Bone marrow (tissue), 2 donors: Measurements from ENCODE around the gene NUB1.
A peak's percentile ranks its signal among the peaks of the same experiment; 100 is the strongest.

Experiments used
- DNase-seq, 2 donors: peaks; one replicate each; lab custom pipeline; 2025; lab: John Stamatoyannopoulos, UW

NUB1 gene

DNA sequence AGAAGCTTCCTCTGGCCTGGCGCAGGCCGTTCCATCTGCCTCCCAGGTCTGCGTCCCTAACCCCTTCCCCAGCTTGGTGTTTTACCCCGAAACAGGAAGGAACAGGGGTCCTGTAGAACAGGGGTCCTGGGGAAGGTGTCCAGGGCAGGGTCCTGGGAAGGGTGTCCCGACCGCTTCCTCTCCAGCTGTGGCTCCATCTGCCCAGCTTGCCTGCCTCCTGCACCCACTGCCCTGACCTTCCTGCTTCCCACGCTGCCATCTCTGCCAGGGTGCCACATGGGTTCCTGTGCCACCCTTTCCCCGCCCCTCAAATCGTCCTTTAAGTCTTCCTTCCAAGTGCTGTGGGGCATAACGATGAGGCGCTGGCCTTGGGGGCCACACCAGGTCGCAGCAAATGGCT is 35.8 kb downstream of the NUB1 start:
- DNase-seq: no peak

DNA sequence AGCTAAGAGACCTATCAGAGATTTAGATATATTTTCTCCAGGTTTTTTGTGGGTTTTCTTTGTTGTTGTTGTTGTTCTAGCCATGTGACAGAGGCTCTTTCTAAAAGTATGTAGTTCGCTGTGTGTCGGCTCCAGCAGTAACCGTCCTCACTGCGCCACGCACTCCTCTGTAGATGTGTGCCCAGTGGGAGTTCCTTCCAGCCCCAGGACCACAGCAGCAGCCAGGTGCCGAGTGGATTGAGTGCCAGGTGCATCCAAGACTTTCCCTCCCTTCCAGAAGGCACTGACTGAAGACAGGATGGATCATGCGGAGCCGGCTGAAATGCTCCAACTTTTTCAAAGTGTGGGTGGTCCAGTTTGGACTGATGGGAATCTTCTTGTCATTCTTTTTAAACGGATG is 36.4 kb downstream of the NUB1 start:
- no peak for DNase-seq

DNA sequence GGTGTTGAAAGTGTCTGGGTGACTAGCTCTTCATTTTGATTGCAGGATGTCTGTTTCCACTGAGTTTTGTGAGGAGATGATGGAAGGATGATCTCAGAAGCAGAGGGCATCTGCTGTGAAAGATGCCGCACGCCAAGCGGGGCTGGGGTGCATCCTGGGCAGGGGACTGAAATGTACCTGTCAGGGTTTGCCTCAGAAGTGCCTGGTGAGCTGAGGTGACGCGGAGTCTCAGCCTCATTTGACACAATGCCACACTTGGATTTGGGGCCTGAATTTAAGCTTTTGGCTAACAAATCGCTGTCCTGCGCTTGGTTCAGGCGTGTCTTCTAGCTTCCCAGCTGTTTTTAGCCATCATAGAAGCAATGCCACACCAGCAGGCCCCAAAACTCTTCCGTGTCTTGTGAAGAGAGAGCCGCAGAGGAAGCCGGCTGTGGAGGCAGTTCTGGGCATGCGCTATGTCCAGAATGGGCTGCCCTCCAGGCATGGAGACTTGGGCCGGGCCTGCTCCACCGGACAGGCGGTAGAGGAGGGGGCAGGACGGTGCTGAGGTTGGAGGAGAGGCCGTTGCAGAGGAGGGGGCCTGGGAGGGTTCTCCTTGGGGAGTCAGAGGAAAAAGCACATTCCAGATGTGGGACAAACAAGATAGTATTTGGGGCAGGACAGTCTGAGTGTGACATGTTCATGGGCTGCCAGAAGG is 37.0 kb downstream of the NUB1 start:
- no peak for DNase-seq

DNA sequence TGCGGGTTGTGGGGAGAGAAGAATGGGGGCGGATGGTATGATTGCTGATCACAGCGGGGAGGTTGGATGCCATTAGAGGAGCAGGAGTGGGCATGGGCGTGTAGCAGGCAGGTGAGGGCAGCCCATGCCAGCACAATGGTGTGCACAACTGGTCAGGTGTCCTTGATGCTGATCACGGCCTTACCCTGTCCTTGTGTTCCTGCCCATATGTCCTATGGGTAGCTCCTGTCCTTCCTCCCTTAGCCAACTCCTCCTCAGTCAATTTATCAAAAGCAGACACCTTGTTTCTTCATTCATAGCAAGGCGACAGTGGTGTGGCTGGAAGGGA is 37.5 kb downstream of the NUB1 start:
- DNase-seq: no peak

DNA sequence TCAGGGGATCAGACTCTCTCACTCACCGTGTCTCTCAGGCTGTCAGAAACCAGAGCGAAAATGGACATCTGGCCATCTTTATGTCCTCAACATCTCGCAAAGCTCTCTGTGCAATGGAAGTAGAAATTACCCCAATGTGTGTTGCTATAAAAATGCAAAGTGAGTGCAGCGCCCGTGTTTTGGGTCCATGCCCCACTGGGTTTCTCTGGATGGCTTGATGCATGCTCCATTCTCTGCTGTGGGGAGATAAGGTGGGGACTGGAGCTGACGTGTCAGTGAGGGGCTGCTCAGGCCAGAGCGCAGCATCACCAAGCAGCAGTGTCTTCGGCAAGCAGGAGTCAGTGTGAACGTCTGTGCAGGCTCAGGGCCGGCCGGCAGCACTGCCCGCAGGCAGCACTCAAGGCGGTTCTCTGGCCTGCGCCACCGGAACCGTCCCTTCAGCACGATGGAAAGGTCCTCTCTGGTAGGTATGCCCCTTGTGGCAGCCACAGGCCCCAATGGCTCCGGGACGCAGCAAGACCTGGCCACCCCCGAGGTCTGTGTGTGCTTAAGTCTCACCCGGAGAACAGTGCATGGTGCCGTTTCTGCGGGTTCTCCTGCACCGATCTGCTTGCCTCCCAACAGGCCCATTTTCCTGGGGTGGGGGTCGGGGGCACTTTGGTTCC is 38.1 kb downstream of the NUB1 start:
- no peak for DNase-seq

DNA sequence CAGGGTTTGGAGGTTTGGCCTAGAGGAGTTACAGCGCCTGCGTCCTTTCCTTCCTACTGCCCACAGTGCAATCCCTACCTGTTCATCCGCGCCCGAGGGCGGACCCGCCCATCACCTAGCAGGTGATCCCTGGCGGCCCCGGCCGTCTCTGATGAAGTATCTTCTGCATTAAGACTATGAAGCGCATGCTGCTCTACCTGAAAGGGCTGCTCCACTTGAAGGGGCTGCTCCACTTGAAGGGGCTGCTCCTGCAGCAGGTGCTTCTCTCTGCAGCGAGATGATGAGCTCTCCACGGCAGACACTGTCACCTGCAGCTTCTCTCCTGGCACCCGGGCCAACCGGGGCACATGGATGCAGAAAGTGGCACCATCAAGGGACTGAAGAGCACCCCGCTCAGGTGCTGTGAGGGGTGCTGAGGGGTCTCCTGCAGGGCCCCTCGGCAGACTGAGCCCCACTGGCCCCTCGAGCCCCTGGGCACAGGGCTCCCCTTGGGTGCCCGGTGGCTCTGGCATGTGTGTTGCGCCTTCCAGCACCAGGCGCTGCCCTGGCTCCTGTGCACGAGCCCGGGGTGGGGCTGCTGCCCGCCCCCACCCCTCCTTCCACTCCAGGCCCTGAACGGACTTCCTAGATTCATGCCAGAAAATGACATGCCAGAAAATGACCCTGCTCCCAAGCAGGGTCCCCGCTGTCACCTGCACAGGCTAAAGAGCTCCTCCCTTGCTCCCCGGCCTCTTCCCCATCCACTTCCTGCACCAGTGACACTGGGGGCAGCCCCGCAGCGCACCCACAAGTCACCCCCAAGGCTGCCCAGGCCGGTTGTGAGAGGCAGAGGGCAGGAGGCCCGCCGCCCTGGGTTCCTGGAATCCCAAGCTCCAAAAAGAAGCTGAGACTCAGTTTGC is 38.8 kb downstream of the NUB1 start:
- DNase-seq: no peak

DNA sequence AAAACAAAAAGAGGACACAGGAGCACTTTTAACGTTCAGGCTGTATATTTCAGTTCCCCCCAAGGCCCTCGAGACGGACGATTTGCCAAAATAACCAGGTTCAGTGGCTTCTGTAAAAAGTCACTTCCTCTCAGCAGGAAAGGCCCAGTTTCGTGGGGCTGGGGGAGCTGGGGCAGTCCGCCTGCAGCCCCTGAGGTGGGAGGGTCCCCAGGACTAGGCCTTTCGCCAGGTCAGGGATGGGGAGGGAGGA is 39.4 kb downstream of the NUB1 start:
- peak; percentile 10 to 18 for DNase-seq

DNA sequence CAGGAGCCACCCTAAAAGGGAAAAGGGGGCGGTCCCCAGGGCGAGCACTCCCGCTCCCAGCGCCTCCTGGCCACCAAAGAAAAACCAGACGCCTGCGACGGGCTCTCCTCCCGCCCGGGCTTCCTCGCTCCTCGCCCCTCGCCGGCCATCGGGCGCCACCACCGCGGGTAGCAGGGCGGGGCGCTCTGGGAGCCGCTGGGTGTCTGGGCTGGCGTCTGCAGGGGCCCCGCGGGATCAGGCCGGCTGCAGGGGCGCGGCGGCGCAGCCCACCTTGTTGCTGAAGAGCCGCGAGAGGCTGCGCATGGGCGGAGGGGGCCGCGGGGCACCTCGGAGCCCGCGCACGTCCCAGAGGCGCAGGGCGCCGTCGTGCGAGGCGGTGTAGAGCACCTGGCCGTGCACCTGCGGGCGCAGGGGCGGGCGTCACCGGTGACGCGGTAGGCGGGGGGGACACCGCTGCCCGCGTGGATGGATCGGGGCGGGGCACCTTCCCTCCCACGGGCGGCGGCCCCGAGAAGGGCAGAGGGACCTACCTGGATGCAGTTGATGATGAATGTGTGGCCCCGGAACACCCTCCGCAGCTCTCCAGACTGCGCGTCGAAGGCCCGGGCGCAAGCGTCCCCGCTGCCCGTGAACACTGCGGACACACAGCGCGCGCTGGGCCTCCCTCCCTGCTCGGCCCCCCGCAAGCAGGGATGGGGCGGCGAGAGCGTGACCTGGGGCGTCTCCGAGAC is 39.9 kb downstream of the NUB1 start:
- no peak for DNase-seq

DNA sequence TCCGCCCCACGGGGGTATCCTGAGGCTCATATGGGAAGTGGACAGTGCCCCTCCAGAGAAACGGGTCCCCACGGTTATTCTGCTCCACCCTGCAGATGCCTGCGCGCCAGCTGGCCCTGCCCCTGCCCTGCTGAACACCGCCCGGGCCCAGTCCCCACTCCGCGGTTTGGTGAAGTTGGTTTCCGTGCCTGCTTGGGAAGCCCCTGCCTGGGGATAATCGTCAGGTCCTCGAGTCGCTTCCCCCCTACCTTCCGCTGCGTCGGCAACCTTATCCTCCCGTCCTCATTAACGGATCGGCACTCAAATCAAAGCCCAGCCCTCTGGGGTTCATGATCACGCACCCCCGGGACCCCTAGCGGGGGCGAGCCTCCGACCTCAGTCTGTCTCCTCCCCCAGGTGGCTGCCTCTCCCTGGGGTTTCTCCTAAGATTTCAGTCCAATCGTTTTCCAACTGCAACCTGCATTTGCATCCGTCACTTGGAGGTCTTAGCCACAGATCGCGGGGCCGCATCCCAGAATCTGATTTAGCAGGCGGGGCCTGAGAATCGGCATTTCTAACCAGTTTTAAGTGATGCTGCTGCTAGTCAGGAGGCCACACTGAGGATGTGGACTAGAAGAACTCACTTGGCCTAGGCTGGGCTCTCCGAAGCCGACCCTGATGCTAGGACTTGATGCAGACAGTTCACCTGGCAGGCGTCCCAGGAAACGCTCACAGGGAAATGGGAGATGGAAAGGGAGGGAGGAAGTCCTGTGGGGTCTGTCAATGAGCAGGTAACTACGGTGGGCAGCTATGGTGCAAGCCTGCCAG is 40.7 kb downstream of the NUB1 start:
- DNase-seq: no peak

DNA sequence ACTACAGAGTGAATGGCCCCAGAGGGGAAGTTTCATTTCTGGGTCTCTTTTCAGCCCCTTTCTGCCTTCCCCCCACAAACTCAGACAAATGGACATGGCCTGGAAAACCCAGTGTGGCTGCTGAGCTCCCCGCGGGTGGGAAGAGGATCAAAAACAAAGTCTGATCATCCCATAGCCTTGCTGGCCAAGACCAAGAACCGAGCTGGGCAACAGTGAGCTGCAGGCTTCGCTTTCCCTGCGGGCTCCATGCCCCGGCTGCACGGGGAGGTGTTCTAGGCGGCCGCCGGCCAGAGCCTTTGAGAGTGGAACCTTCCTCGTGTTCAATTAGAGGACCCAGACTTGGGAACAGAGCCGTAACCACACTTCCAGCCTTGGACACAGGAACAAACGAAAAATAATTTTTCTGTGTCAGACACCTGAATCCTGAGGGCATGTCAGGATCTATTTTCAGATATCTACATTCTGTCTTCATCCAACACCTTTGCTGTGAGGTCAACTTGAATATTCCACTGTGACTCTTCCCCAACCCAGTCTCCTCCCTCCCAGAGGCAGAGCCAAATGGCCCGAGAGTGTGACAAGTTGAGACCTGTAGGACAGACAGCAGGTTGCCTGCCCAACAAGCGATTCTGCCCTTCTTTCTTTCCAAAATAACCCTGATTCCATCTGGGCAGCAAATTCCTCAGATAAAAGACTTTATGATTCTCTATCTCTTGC is 42.2 kb downstream of the NUB1 start:
- DNase-seq: no peak

DNA sequence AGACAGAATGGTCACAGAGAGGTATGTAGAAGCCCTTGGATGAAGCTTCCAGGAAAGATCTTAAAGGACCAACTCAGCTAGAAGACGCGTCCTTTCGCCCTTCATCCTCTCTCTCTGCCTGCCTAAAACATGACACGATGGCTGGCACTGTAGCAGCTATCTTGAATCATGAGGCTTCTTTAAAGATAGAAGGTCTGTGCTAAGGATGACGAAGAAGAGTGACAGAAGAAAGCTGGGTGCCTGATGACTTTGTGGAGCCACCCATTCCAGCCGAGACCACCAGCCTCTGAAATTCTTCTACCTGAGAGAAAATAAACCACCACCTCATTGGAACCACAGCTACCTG is 42.7 kb downstream of the NUB1 start:
- no peak for DNase-seq

DNA sequence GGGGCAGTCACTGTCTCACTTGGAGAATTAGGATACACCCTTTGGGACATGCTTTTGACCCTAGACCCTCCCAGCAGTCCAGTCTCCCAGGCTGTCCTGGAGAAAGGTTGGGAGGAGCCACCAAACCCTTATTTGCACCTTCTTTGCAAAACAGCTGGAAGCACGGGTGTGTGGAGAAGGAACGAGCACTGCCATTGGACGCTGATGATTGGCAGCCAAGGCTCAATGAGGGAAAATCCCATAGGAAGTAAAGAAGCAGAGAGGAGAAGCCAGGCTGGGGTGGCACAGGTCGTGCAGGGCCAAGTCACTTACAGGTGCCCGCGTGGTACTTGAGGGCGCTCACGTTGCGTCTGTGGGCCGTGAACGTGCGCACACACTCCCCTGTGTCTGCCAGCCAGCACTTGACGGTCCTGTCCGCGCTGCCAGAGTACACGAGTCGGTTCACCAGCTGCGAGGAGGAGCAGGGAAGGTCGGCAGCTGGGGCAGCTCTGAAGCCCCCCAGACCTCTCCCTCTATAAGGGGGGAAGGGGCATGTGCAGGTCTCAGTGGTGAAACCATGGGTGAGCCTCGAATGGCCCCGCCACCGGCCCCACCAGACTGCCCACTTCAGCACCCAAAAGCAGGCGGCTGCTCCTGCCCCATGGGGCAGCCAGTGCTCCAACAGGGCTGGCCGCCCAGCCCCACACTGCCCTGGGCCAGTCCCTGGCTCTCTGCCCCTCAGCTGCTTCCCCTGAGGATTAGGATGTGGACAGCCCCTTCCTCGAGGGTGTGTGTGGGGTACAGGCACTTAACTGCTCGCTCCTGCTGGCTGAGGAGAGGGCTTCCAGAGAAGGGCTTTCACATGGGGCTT is 43.4 kb downstream of the NUB1 start:
- DNase-seq: no peak

DNA sequence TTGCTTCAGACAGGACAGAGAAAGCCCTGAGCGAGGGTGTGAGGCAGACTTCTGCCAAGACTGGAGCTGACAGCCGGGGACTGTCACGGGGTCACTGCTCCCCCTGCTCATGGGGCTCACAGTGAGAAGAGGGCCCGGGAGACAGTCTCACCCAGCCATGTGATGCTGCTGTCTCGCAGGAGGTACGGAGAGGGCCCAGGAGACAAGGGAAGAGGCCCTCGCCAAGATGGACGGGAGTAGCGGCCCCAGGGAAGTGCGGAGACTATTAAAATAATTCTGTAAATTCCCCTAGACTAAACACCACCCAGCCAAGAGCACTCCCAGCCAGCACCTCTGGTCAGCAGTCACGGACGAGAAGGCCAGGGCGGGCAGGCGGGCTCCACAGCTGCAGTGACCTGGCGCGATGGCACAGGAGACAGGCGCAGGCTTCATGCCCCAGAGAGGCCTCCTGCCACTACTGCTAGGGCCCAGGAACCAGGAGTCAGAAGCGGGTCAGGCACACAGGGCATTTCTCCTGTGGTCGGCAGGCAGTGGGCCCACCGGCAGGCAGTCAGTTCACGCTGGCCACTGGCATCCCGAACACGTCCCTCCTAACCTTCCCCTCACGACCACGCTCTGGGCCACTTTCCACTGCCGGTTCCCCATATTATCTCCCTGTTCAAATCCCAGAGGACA is 44.2 kb downstream of the NUB1 start:
- no peak for DNase-seq

DNA sequence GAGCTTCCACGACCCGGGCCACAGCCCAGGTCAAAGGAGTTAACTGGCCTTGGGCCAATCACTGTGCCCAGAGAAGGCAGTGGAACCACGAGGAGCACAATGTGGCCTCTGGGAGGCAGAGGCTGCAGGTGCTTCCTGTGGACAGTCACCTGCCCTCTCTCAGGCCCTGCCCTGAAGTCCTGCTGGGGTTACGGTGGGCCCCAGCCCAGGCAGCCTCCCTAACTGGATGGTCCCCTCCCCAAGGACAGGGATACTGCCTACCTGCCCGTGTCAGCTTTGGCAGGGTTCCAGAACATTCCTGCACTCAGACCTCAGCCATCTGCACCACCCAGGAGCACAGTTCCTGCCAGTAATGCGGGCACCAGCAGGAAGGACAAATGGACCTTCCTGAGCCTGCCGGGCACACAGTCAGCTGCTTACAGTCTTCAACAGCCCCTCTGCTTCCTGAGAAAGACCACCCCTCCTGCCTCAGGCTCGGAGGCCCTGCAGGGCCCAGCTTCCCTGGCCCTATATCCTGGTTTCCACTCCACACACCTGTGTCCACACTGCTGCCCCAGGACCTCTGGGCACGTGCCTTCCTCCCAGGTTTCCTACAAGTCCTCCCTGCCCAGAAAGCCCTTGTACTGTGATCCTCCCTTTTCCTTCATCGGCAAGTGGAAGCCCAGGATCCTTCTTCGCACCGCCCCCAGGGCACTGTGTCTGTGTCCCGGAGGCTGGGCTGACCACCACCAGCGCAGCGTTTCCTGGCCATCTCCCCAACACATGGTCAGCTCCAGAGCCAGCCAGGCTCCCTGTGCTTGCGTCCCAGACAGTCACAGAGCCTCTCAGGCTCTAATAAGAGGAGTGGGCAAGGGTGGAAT is 44.9 kb downstream of the NUB1 start:
- no peak for DNase-seq

DNA sequence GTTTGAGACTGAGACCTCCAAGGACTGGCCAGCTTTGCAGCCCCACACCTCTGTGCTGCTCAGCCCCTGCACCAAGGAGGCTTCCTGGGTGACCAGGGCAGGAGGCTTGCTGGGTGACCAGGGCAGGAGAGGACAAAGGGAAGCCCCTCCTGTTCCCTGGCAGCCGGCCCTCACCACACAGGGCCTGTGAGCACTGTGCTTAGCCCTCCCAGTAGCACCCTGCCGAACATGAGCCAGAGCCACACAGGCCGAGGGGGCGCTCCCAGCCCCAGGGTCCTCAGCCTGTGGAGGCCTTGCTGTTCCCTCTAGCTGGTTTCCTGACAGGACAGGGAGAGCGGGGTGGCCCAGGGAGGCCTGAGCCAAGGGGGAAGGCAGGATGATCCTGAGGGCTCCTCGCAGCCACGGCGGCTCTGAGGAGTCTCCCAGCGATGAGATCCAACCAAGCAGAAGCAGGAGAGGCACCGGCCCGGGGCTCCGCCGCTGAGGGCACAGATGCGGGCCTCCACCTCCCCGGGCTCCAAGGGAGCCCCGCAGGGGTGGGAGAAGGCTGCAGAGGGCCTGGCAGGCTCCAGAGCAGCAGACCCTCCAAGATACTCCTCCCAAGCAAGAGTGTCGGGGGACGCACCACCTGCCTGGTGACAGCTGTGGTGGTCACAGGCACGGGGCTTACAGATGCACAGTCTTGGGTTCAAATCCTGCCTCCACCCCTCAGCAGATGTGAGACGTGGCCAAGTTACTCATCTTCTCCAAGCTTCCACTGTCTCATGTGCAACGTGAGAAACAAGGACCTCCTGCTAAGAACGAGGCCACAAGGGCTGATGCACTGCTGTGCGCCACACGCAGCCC is 45.8 kb downstream of the NUB1 start:
- DNase-seq: no peak

DNA sequence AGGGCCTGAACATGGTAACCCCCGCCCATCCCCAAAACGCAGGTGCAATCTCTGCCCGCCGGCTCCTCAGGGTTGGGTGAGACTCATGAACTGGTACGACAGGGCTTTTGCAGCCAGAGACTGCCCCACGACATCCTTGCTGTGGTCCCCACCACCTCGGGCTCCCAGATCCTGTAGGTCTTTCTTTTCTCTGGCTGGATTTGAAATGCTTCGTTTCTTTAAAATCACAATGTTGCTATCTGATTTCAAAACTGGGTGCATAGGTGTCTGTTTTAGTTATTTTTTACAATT is 46.3 kb downstream of the NUB1 start:
- DNase-seq: no peak

DNA sequence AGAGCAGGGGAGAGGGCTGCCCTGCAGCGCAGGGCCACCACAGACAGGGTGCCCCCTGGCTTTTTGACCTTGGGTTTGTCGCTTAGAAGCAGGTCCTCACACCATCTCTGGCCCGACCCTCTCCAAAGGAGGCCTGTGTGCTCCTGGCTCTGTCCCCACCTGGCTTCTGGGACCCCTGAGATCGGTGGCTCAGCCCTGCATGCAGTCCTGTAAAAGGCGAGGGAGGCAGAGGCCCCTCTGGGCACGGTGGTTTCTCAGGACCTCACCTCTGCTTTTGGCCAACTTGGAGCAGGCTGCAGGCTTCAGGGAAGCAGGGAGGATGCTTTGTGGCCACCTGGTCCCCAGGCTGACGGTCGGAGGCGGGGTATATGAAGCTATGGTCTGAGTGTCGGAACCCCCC is 46.8 kb downstream of the NUB1 start:
- DNase-seq: no peak

DNA sequence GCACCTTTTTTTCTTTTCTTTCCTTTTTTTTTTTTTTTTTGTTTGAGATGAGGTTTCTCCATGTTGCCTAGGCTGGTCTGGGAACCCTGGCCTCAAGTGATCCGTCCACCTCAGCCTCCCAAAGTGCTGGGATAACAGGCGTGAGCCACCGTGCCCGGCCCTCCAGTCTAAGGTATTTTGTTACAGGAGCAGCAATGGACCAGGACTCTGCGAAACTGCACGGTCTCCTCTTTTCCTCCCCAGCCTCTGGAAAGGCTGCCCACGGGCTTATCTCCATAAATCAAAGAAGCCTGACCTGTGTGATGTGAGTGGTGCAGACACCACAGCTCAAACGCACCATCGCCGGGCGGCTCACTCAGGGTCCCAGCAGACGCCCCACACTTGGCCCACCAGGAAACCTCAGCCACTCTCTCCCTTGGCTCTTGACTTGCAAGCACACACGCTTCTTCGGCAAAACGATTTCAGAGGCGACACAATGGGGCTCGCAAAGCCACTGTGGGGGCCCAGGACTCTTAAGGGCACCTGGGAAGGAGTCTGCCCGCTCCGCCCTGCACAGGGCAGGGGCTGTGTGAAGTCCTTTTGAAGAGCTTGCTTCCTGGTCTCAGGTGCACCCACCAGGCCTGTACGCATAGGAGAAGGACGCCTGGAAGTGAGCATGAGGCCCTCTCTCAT is 47.6 kb downstream of the NUB1 start:
- DNase-seq: no peak
